ENCODE results near the gene COL6A5.

Gene COL6A5

GRCh38 chr3:130374033-130374432, 28.6 kb downstream of the COL6A5 start:
- DNase-seq (ENCODE audit: low read depth, low spot score), result no peak
- in situ Hi-C loops (cut with HindIII; ENCODE audit: low sequenced_read_pairs), result no loop called here
- no peak for TF ChIP-seq CTCF (IDR thresholded peaks at IDR 0.05; ENCODE audit: low read depth, low read length)
- no peak overlapping the region for H3K4me3 ChIP-seq (ENCODE audit: low read depth, low read length)

DNA sequence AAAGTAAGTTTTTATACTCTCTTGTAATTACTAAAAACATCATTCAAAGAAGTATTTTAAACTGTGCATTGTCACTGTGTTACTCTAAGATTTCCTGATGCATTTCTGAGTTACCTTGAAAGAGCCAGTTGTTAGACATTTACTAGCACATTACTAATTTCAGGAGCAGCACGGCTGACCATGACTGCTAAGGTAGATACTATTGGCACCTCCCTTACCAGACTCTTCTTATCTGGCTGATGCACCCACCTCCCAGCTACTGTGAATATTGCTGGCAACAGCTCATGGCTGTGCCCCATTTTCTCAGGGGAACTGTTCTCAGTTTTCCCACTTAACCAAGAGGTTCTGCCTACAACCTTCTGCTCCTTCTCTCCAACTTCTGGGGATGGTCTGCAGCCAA, 29.4 kb downstream of the COL6A5 start:
- TF ChIP-seq CTCF (IDR thresholded peaks at IDR 0.05; ENCODE audit: low read depth, low read length), result no peak
- no peak for DNase-seq (ENCODE audit: low read depth, low spot score)
- in situ Hi-C loops (cut with HindIII; ENCODE audit: low sequenced_read_pairs), result no loop called here
- H3K4me3 ChIP-seq (ENCODE audit: low read depth, low read length), result no peak overlapping the region

GRCh38 chr3:130377960-130378676, 32.6 kb downstream of the COL6A5 start:
- DNase-seq (ENCODE audit: low read depth, low spot score), result no peak
- no peak for TF ChIP-seq CTCF (IDR thresholded peaks at IDR 0.05; ENCODE audit: low read depth, low read length)
- H3K4me3 ChIP-seq (ENCODE audit: low read depth, low read length), result no peak overlapping the region
- in situ Hi-C loops (cut with HindIII; ENCODE audit: low sequenced_read_pairs), result no loop called here

GRCh38 chr3:130378677-130379191, 33.3 kb downstream of the COL6A5 start:
- no peak overlapping the region for H3K4me3 ChIP-seq (ENCODE audit: low read depth, low read length)
- TF ChIP-seq CTCF (IDR thresholded peaks at IDR 0.05; ENCODE audit: low read depth, low read length), result no peak
- DNase-seq (ENCODE audit: low read depth, low spot score), result no peak
- in situ Hi-C loops (cut with HindIII; ENCODE audit: low sequenced_read_pairs), result no loop called here

GRCh38 chr3:130379274-130379673, 33.8 kb downstream of the COL6A5 start:
- no peak overlapping the region for H3K4me3 ChIP-seq (ENCODE audit: low read depth, low read length)
- TF ChIP-seq CTCF (IDR thresholded peaks at IDR 0.05; ENCODE audit: low read depth, low read length), result no peak
- in situ Hi-C loops (cut with HindIII; ENCODE audit: low sequenced_read_pairs), result no loop called here
- DNase-seq (ENCODE audit: low read depth, low spot score), result peak; percentile 23

GRCh38 chr3:130380398-130380797, 34.9 kb downstream of the COL6A5 start:
- in situ Hi-C loops (cut with HindIII; ENCODE audit: low sequenced_read_pairs), result no loop called here
- no peak for DNase-seq (ENCODE audit: low read depth, low spot score)
- no peak overlapping the region for H3K4me3 ChIP-seq (ENCODE audit: low read depth, low read length)
- TF ChIP-seq CTCF (IDR thresholded peaks at IDR 0.05; ENCODE audit: low read depth, low read length), result no peak

Measured in astrocyte of the spinal cord (primary cell).